Heart left ventricle (tissue), 16 donors: ENCODE measurements around the gene VTI1B. TPM values are rescaled to one million over a fixed set of nuclear protein-coding genes. Genes with fewer than 3 reads are reported as not detected.

Experiments
- ATAC-seq, 4 donors: fragments of 200-7000 bp; cut with Tn5 transposase; one replicate each; pipeline ENCODE4 v1.9.1; 2020 to 2022; ENCODE audit warnings: moderate library complexity in 4 of 4, mild to moderate bottlenecking in 3 of 4, moderate number of reproducible peaks in 1 of 4
- DNase-seq, 5 donors: peaks; one replicate each; pipeline ENCODE4 v3.0.0-alpha.2; 2020
- H3K27ac ChIP-seq, 12 donors: fragments of 200-600 bp; sonication (generic) in 4 of 12; one replicate each; pipeline versions ENCODE4 v1.5.0 to v1.8.0; 2016 to 2022; ENCODE audit warnings: mild to moderate bottlenecking in 2 of 12
- H3K27me3 ChIP-seq, 9 donors: fragments of 200-600 bp; sonication (generic) in 2 of 9; one replicate each; pipeline versions ENCODE4 v1.5.1 to v1.8.0; 2016 to 2022; ENCODE audit warnings: mild to moderate bottlenecking in 3 of 9
- H3K36me3 ChIP-seq, 9 donors: fragments of 200-600 bp; sonication (generic) in 2 of 9; one replicate each; pipeline versions ENCODE4 v1.5.0 to v1.8.0; 2018 to 2022; ENCODE audit warnings: mild to moderate bottlenecking in 2 of 9
- H3K4me1 ChIP-seq, 12 donors: fragments of 200-600 bp; sonication (generic) in 4 of 12; one replicate each; pipeline versions ENCODE4 v1.5.0 to v1.8.0; 2016 to 2022; ENCODE audit warnings: mild to moderate bottlenecking in 3 of 12
- H3K4me3 ChIP-seq, 12 donors: fragments of 200-600 bp; sonication (generic) in 4 of 12; one replicate each; pipeline versions ENCODE4 v1.5.0 to v1.8.0; 2017 to 2022; ENCODE audit warnings: mild to moderate bottlenecking in 9 of 12, moderate library complexity in 4 of 12
- H3K9me3 ChIP-seq, 12 donors: fragments of 200-600 bp; sonication (generic) in 4 of 12; one replicate each; pipeline versions ENCODE4 v1.5.0 to v1.8.0; 2016 to 2022; ENCODE audit warnings: mild to moderate bottlenecking in 1 of 12
- CTCF ChIP-seq, 12 donors: fragments of 200-600 bp; sonication (generic) in 4 of 12; IDR thresholded peaks; one replicate each; pipeline versions ENCODE4 v1.5.0 to v1.8.0; 2018 to 2022; ENCODE audit warnings: antibody characterized with exemption in 12 of 12, mild to moderate bottlenecking in 5 of 12
- POLR2A ChIP-seq, 2 donors: fragments of 450-650 bp; IDR thresholded peaks; one replicate each; pipeline ENCODE4 v1.6.1; 2017; ENCODE audit warnings: antibody characterized with exemption in 2 of 2, mild to moderate bottlenecking in 2 of 2, moderate library complexity in 2 of 2
- WGBS, 4 donors: extraction: QIAGEN DNeasy Blood & Tissue Kit in 2 of 4; methylation state at CpG; one replicate each; pipeline versions ENCODE4 v1.1.5 to v1.1.7; 2013 to 2018; 5-methylcytosine and 5-hydroxymethylcytosine counted together
- intact Hi-C, 10 donors: fragments of 100-400 bp; cut with DNase I; formaldehyde crosslinking; loops; one replicate each; pipeline versions ENCODE4 v1.11.1 to v1.14.2; 2022
- polyA plus RNA-seq, 2 donors: library from polyadenylated mRNA; stranded (reverse); fragments of 200-250 nt; gene quantifications; one replicate each; pipeline ENCODE4 v1.2.3, GENCODE V29; 2013
- total RNA-seq, 9 donors: library from RNA; depleted of rRNA in 2 of 9; stranded (reverse); fragments of >200 nt in 2 of 9; fragmentation: NEBNext Ultra II Directional in 3 of 9; extraction: Animal tissue kit (Norgen Biotek cat#: 25700) in 3 of 9; gene quantifications; one replicate each; pipeline versions ENCODE4 v1.1.0 to v1.2.4, GENCODE V29; 2016 to 2023
- donor health status: ischemic (EF 13 %, LVEDD 7.1; RV severe dilation, severe dysfunction).
- donor health status: healthy with polysubstance abuse.
- donor health status: DM: no; HTN: yes; CAD: no.
- donor health status: DM: no; HTN: no; CAD: no.
- donor health status: ischemic (EF 25% LVEDD 6.9; RV normal size, moderate dysfunction).
- donor health status: ischemic (EF 25% LVEDD 5.7; RV mildly dilated, moderate dysfunction).
- donor health status: healthy.
- donor health status: DM: yes; HTN: yes; CAD: no.
- donor health status: ischemic (EF 35%, LVEDD 5.7; RV mildly dilated, moderate dysfunction).
- donor health status: nonischemic (EF 11% LVEDD 7.7; RV severe dilation, severe dysfunction).
- donor health status: DM: yes; HTN: yes; CAD: no.
- donor health status: PGD.
- donor health status: ischemic (EF 29% LVEDD 5.4; RV normal size, mild dysfunction).
- donor health status: nonischemic (EF 23%, LVEDD 6.1; RV moderate dilation, normal function).

The VTI1B gene
- total and polyA plus RNA-seq, 11 donors: 78.5 to 143 (median 112) TPM

GRCh38 chr14:67666750-67667449 is 7.5 kb downstream of the VTI1B start:
- ATAC-seq (peak in 3 of 4 donors; percentile 61 to 79 (median 66)), DNase-seq (no peak)
- TF ChIP-seq CTCF (IDR thresholded peaks at IDR 0.05): peak; percentile 37 to 67 (median 56)
- TF ChIP-seq POLR2A (IDR thresholded peaks at IDR 0.05): no peak
- Histone ChIP-seq H3K4me3 (no peak overlapping the region), H3K4me1 (peaks cover 0 to 49% (median 2%) of the 10 kb centered on the region in 12 donors), H3K9me3 (no peaks in the 10 kb centered on the region), H3K27me3 (no peaks in the 10 kb centered on the region), H3K36me3 (peaks cover 0 to 5% (median 0%) of the 10 kb centered on the region in 9 donors), H3K27ac (peak overlapping the region in 1 of 12 donors; percentile 6)
- 18 to 28% (median 20%) methylated on average over 1 of the region's 1 CpG for WGBS, 4 donors
- intact Hi-C loops: loop anchor here (1.0 to 5.0 kb wide), 5 partner anchors 45 to 65 kb away; partner anchors contain the start of genes ARG2 (in 7 of the 10) and PIGH (in 1 of the 10)

GRCh38 chr14:67665868-67666267 is 8.6 kb downstream of the VTI1B start:
- no peak for ATAC-seq
- WGBS, 4 donors: 81 to 91% (median 87%) methylated on average over 2 of the region's 2 CpGs
- Histone ChIP-seq H3K27ac (no peak overlapping the region), H3K27me3 (no peaks in the 10 kb centered on the region), H3K4me3 (no peak overlapping the region), H3K36me3 (peaks cover 0 to 14% (median 4%) of the 10 kb centered on the region in 9 donors), H3K9me3 (no peaks in the 10 kb centered on the region), H3K4me1 (peaks cover 0 to 42% (median 0%) of the 10 kb centered on the region in 12 donors)
- TF ChIP-seq CTCF (IDR thresholded peaks at IDR 0.05) (no peak), POLR2A (IDR thresholded peaks at IDR 0.05) (no peak)
- intact Hi-C loops: loop anchor here in 8 of 10 donors (2.0 to 5.0 kb wide), 5 partner anchors 41 to 64 kb away; partner anchors contain the start of genes ARG2 (in 7 of the 8) and PIGH (in 1 of the 8)
- DNase-seq: no peak

- TF ChIP-seq CTCF (IDR thresholded peaks at IDR 0.05) (no peak), POLR2A (IDR thresholded peaks at IDR 0.05) (no peak)
- Histone ChIP-seq H3K9me3 (no peaks in the 10 kb centered on the region), H3K4me3 (no peak overlapping the region), H3K4me1 (peaks cover 0 to 36% (median 0%) of the 10 kb centered on the region in 12 donors), H3K27me3 (no peaks in the 10 kb centered on the region), H3K27ac (no peak overlapping the region), H3K36me3 (peaks cover 0 to 36% (median 25%) of the 10 kb centered on the region in 9 donors)
- intact Hi-C loops: loop anchor here in 1 of 10 donors (2.0 kb wide), 1 partner anchor 39 kb away; no protein-coding TSS in a partner anchor
- 85 to 96% (median 93%) methylated on average over 4 of the region's 4 CpGs for WGBS, 4 donors
- DNase-seq (no peak), ATAC-seq (no peak)
These were observed 10.8 kb downstream of the VTI1B start for GRCh38 chr14:67663633-67664032.

- WGBS, 4 donors: 70 to 76% (median 73%) methylated on average over 6 of the region's 6 CpGs
These were observed 20.7 kb downstream of the VTI1B start for GRCh38 chr14:67653651-67654280.

More at GRCh38 chr14:67653651-67654280, 20.7 kb downstream of the VTI1B start:
- no peaks in the 10 kb centered on the region for H3K27me3 ChIP-seq
- DNase-seq: no peak
- peaks cover 0 to 5% (median 0%) of the 10 kb centered on the region in 12 donors for H3K4me1 ChIP-seq
- H3K27ac ChIP-seq: no peak overlapping the region
- ATAC-seq: no peak
- no peaks in the 10 kb centered on the region for H3K9me3 ChIP-seq
- no peak overlapping the region for H3K4me3 ChIP-seq
- intact Hi-C loops: no loop called here
- peaks cover 0 to 100% (median 95%) of the 10 kb centered on the region in 9 donors for H3K36me3 ChIP-seq
- TF ChIP-seq CTCF (IDR thresholded peaks at IDR 0.05) (no peak), POLR2A (IDR thresholded peaks at IDR 0.05) (no peak)
